HepG2 (cell line): ENCODE results near the gene VAMP2. TPM values are rescaled to one million over a fixed set of nuclear protein-coding genes. Genes with fewer than 3 reads are reported as not detected.

Experiments
- ARHGAP35 ChIP-seq: sonication (generic); formaldehyde crosslinking; IDR thresholded peaks from 2 replicates; pipeline ENCODE4 v1.9.0; 2022; ENCODE audit warnings: mild to moderate bottlenecking, inconsistent platforms, moderate library complexity, missing genetic modification reagents, borderline replicate concordance
- ELF4 ChIP-seq: sonication (generic); formaldehyde crosslinking; IDR thresholded peaks from 2 replicates; pipeline ENCODE4 v1.5.0; 2020; ENCODE audit warnings: missing genetic modification reagents, mild to moderate bottlenecking, moderate library complexity, borderline replicate concordance
- GPN1 ChIP-seq: sonication (generic); formaldehyde crosslinking; IDR thresholded peaks from 2 replicates; pipeline ENCODE4 v1.5.1; 2020; ENCODE audit warnings: missing genetic modification reagents, borderline replicate concordance
- JDP2 ChIP-seq: sonication (generic); formaldehyde crosslinking; IDR thresholded peaks from 2 replicates; pipeline ENCODE4 v1.8.1; 2022; ENCODE audit warnings: missing genetic modification reagents, borderline replicate concordance
- KLF15 ChIP-seq: sonication (generic); formaldehyde crosslinking; IDR thresholded peaks from 2 replicates; pipeline ENCODE4 v1.8.1; 2023; ENCODE audit warnings: borderline replicate concordance, mild to moderate bottlenecking, inconsistent platforms, missing genetic modification reagents, mixed read lengths
- MIER2 ChIP-seq: IDR thresholded peaks from 2 replicates; pipeline ENCODE4 v1.6.1; 2016; ENCODE audit warnings: missing biosample characterization, missing genetic modification reagents
- NFRKB ChIP-seq: fragments of 450-650 bp; IDR thresholded peaks from 2 replicates; pipeline ENCODE4 v1.6.1; 2017
- POLR2G ChIP-seq: fragments of 200-400 bp; formaldehyde crosslinking; IDR thresholded peaks from 2 replicates; pipeline ENCODE4 v1.6.1; 2018; ENCODE audit warnings: mild to moderate bottlenecking, low read depth, low read length, moderate library complexity
- ZNF251 ChIP-seq: sonication (generic); formaldehyde crosslinking; IDR thresholded peaks from 2 replicates; pipeline ENCODE4 v1.9.0; 2021; ENCODE audit warnings: mild to moderate bottlenecking, missing genetic modification reagents
- ZNF264 ChIP-seq: sonication (generic); formaldehyde crosslinking; IDR thresholded peaks from 2 replicates; pipeline ENCODE4 v1.4.0; 2020; ENCODE audit warnings: missing genetic modification reagents
- ZNF569 ChIP-seq: sonication (generic); formaldehyde crosslinking; IDR thresholded peaks from 2 replicates; pipeline ENCODE4 v1.5.0; 2020; ENCODE audit warnings: mild to moderate bottlenecking, missing genetic modification reagents, moderate library complexity, borderline replicate concordance
- polyA plus RNA-seq, 8 experiments: library from polyadenylated mRNA; depleted of rRNA in 3 of 8; stranded (reverse) in 7 of 8; unstranded in 1 of 8; fragments of >200 nt; fragmentation: Illumina TruSeq in 4 of 8; extraction: Trizol in 4 of 8; gene quantifications; 2 replicates each; pipeline versions ENCODE4 v1.2.1 to v1.2.3, GENCODE V29; 2011 to 2016; ENCODE audit warnings: low read depth in 4 of 8, missing spikeins in 1 of 8, mixed read lengths in 1 of 8; ENCODE audit not compliant: insufficient read depth in 1 of 8
- total RNA-seq, 5 experiments: library from RNA; depleted of rRNA; stranded (reverse); fragments of >200 nt; fragmentation: Illumina TruSeq; extraction: Trizol; gene quantifications; 2 replicates each; pipeline ENCODE4 v1.2.3, GENCODE V29; 2016; ENCODE audit warnings: low read depth in 1 of 5
- TF ChIP-seq, protein P1 (sequence below): sonication (generic); formaldehyde crosslinking; IDR thresholded peaks from 2 replicates; pipeline ENCODE4 v1.5.0; 2020; ENCODE audit warnings: missing genetic modification reagents
- TF ChIP-seq, protein P2 (sequence below): sonication (generic); formaldehyde crosslinking; IDR thresholded peaks from 2 replicates; pipeline ENCODE4 v1.4.0; 2020; ENCODE audit warnings: missing genetic modification reagents
- TF ChIP-seq, protein P3 (sequence below): sonication (generic); formaldehyde crosslinking; IDR thresholded peaks from 2 replicates; pipeline ENCODE4 v1.4.0; 2020; ENCODE audit warnings: missing genetic modification reagents
- TF ChIP-seq, protein P4 (sequence below): sonication (generic); formaldehyde crosslinking; IDR thresholded peaks from 2 replicates; pipeline ENCODE4 v1.8.1; 2023; ENCODE audit warnings: mild to moderate bottlenecking, missing genetic modification reagents, borderline replicate concordance
- TF ChIP-seq, protein P5 (sequence below): IDR thresholded peaks from 2 replicates; pipeline ENCODE4 v1.6.1; 2016; ENCODE audit warnings: low read depth, borderline replicate concordance
- TF ChIP-seq, protein P6 (sequence below): sonication (generic); formaldehyde crosslinking; IDR thresholded peaks from 2 replicates; pipeline ENCODE4 v1.4.0; 2020; ENCODE audit warnings: missing genetic modification reagents, borderline replicate concordance
- TF ChIP-seq, protein P7 (sequence below): sonication (generic); formaldehyde crosslinking; IDR thresholded peaks from 2 replicates; pipeline ENCODE4 v1.4.0; 2020; ENCODE audit warnings: mild to moderate bottlenecking, missing genetic modification reagents

Gene VAMP2
- total and polyA plus RNA-seq, 2 of the 13 experiments (the other 11 are each of a cell fraction or from before 2014, with no cell fraction given) = 3.9 to 17.2 TPM

DNA sequence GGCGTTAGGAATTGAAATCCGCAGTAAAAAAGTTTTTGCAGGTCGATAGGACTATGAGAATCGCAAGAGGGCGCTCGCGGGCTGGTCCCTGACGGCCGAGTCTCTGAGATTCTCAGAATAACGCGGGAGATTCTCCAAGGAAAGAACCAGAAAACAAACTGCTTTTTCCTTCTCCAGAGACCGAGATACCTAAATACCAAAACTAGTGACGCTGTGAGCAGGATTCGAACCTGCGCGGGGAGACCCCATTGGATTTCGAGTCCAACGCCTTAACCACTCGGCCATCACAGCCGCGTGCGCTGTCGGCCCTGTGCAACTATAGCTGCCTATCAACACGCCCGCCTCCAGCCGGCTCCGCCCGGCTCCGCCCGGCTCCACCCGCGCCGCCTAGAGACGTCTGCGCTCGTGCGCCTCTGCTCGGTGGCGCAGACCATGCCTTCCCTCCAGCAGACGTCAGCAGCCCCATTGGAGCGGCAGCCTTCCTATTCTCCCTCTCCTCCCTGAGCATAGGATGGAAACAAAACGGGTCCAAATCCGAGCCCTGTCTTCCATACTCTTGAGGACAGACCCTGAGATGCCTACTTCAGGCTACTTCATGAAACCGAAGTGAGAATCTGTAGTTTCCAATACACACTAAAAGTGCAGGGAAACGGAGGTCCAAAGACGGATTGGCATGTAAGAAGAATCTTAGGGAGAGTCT is 23.9 kb downstream of the VAMP2 start (continued):
- TF ChIP-seq JDP2 (CRISPR knock-in tag) (no peak), NFRKB (no peak), ZNF569 (CRISPR knock-in tag) (no peak), ZNF264 (CRISPR knock-in tag) (peak; percentile 68; the same call in 1 of the 2 replicates), GPN1 (CRISPR knock-in tag) (no peak), ARHGAP35 (no peak), KLF15 (no peak), MIER2 (CRISPR knock-in tag) (no peak), POLR2G (peak; percentile 49), ELF4 (CRISPR knock-in tag) (no peak), ZNF251 (no peak)
- TF ChIP-seq, protein P1, sequence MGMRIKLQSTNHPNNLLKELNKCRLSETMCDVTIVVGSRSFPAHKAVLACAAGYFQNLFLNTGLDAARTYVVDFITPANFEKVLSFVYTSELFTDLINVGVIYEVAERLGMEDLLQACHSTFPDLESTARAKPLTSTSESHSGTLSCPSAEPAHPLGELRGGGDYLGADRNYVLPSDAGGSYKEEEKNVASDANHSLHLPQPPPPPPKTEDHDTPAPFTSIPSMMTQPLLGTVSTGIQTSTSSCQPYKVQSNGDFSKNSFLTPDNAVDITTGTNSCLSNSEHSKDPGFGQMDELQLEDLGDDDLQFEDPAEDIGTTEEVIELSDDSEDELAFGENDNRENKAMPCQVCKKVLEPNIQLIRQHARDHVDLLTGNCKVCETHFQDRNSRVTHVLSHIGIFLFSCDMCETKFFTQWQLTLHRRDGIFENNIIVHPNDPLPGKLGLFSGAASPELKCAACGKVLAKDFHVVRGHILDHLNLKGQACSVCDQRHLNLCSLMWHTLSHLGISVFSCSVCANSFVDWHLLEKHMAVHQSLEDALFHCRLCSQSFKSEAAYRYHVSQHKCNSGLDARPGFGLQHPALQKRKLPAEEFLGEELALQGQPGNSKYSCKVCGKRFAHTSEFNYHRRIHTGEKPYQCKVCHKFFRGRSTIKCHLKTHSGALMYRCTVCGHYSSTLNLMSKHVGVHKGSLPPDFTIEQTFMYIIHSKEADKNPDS = no peak; the same call in 1 of the 2 replicates
- TF ChIP-seq, protein P2, sequence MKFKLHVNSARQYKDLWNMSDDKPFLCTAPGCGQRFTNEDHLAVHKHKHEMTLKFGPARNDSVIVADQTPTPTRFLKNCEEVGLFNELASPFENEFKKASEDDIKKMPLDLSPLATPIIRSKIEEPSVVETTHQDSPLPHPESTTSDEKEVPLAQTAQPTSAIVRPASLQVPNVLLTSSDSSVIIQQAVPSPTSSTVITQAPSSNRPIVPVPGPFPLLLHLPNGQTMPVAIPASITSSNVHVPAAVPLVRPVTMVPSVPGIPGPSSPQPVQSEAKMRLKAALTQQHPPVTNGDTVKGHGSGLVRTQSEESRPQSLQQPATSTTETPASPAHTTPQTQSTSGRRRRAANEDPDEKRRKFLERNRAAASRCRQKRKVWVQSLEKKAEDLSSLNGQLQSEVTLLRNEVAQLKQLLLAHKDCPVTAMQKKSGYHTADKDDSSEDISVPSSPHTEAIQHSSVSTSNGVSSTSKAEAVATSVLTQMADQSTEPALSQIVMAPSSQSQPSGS (CRISPR knock-in tag) = peak; percentile 56; the same call in 1 of the 2 replicates
- TF ChIP-seq, protein P3, sequence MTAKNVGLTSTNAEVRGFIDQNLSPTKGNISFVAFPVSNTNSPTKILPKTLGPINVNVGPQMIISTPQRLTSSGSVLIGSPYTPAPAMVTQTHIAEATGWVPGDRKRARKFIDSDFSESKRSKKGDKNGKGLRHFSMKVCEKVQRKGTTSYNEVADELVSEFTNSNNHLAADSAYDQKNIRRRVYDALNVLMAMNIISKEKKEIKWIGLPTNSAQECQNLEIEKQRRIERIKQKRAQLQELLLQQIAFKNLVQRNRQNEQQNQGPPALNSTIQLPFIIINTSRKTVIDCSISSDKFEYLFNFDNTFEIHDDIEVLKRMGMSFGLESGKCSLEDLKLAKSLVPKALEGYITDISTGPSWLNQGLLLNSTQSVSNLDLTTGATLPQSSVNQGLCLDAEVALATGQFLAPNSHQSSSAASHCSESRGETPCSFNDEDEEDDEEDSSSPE (CRISPR knock-in tag) = peak; percentile 87
- TF ChIP-seq, protein P4, sequence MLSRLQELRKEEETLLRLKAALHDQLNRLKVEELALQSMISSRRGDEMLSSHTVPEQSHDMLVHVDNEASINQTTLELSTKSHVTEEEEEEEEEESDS (CRISPR knock-in tag) = no peak
- TF ChIP-seq, protein P5, sequence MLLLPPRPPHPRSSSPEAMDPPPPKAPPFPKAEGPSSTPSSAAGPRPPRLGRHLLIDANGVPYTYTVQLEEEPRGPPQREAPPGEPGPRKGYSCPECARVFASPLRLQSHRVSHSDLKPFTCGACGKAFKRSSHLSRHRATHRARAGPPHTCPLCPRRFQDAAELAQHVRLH (CRISPR knock-in tag) = peak; percentile 75; the same call in 1 of the 2 replicates
- TF ChIP-seq, protein P6, sequence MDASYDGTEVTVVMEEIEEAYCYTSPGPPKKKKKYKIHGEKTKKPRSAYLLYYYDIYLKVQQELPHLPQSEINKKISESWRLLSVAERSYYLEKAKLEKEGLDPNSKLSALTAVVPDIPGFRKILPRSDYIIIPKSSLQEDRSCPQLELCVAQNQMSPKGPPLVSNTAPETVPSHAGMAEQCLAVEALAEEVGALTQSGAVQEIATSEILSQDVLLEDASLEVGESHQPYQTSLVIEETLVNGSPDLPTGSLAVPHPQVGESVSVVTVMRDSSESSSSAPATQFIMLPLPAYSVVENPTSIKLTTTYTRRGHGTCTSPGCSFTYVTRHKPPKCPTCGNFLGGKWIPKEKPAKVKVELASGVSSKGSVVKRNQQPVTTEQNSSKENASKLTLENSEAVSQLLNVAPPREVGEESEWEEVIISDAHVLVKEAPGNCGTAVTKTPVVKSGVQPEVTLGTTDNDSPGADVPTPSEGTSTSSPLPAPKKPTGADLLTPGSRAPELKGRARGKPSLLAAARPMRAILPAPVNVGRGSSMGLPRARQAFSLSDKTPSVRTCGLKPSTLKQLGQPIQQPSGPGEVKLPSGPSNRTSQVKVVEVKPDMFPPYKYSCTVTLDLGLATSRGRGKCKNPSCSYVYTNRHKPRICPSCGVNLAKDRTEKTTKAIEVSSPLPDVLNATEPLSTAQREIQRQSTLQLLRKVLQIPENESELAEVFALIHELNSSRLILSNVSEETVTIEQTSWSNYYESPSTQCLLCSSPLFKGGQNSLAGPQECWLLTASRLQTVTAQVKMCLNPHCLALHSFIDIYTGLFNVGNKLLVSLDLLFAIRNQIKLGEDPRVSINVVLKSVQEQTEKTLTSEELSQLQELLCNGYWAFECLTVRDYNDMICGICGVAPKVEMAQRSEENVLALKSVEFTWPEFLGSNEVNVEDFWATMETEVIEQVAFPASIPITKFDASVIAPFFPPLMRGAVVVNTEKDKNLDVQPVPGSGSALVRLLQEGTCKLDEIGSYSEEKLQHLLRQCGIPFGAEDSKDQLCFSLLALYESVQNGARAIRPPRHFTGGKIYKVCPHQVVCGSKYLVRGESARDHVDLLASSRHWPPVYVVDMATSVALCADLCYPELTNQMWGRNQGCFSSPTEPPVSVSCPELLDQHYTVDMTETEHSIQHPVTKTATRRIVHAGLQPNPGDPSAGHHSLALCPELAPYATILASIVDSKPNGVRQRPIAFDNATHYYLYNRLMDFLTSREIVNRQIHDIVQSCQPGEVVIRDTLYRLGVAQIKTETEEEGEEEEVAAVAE (CRISPR knock-in tag) = peak; percentile 53; the same call in 1 of the 2 replicates
- TF ChIP-seq, protein P7, sequence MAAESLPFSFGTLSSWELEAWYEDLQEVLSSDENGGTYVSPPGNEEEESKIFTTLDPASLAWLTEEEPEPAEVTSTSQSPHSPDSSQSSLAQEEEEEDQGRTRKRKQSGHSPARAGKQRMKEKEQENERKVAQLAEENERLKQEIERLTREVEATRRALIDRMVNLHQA (CRISPR knock-in tag) = no peak
